Activated T-cell treated with anti-CD3 and anti-CD28 coated beads for 24 hours (primary cell): ENCODE measurements around the gene NAALAD2.
"Not testable (repeated sequence)": the region's sequence is repeated elsewhere in the genome, so short reads cannot be mapped to it uniquely, and the experiment has no call there.

Experiments used
- DNase-seq: peaks from one replicate; pipeline ENCODE4 v3.0.0-alpha.2; 2020; ENCODE audit warnings: low read depth

Gene NAALAD2

DNA sequence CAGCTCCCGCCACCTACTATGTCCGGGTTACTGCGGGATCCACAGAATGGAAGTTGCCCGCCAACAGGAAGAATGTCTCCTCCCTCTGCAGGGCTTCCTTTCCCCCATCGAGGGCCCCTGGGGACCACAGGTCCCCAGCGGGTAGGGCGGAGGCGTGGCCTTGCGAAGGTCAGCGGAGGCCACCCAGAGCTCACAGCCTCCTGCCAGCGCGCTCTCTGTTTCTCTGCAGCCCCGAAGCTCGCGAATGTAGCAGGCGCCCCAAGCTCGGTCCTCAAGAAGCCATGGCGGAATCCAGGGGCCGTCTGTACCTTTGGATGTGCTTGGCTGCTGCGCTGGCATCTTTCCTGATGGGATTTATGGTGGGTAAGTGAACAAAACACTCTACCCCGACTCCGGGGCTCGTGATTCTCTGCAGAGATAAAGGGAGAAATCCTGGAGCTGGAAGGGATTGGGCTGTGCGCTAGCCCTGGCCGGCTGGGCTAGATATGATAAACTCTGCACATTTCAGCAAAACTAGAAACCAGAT lies at the start of gene NAALAD2:
NAALAD2 (plus strand) TSS at position 186 of the 526 bp plus-strand sequence; CDS start at position 282, 96 bp downstream.
- DNase-seq, result no peak

DNA sequence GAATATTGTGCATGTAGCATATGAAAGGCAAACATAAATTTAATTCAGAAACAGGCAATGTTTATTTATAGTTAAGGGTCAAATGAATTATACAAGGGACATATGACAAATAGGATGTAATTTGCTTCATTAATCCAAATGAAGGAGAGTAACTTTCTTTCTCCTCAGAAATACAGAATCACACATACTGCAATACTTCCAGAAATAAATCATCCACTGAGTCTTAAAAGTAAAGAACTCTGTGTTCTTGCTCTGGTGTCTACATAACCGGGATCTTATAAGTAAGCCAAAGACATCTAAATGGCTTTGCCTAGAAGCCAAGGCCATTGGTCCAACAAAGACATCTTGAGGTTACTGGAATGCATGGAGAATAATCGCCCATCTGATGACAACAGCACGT lies 48.8 kb upstream of the NAALAD2 start, which contains the start of gene UBTFL1:
UBTFL1 (plus strand) TSS at position 301 of the 400 bp plus-strand sequence; CDS start at position 301, 0 bp downstream.
- DNase-seq, result not testable (repeated sequence)

DNA sequence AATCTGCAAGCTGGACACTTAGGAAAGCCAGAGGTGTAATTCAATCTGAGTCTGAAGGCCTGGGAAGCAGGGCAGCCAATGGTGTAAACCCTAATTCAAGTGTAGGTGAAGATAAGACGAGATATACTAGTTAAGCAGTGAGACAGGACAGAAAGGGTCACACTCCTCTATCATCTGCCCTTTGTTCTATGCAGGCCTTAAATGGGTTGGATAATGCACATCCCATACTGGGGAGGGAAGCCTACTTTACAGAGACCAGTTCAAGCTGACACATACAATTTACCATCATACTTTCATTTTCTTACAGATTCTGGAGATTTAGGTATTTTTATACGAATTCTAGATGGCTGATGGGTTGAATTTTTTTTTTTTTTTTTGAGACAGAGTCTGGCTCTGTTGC lies 45.7 kb upstream of the NAALAD2 start:
- not testable (repeated sequence) for DNase-seq

DNA sequence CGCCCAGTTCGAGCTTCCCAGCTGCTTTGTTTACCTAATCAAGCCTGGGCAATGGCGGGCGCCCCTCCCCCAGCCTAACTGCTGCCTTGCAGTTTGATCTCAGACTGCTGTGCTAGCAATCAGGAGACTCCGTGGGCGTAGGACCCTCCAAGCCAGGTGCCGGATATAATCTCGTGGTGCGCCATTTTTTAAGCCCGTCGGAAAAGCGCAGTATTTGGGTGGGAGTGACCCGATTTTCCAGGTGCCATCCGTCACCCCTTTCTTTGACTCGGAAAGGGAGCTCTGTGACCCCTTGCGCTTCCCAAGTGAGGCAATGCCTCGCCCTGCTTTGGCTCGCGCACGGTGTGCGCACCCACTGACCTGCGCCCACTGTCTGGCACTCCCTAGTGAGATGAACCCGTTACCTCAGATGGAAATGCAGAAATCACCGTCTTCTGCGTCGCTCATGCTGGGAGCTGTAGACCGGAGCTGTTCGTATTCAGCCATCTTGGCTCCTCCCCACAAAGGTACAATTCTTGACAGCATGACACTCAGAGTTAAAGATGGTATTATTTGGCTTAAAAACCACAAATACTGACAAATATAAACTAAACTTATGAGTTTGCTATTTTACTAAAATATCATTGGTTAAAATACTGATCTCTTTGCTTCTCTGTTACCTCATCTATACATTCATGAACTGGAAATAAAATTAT lies 39.1 kb upstream of the NAALAD2 start:
- DNase-seq, result not testable (repeated sequence)

DNA sequence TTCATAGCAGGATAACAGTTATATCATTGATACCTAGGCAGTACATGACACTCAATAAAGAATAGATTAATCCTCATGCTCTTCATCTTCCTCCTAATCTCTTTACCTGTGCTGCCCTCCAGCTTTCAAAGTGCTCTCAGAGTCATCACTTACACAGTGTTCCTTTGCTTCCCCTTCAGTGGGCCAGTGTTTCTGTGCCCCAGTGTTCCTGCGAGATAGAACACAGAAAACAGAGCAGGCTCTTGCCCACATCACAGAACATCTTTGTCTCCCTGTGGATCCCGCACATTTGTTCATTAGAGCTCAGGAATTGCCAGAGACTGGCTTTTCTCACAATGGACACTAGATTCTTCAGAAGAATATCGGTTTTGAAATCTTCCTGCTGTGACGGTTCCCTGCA lies 36.2 kb upstream of the NAALAD2 start:
- DNase-seq, result not testable (repeated sequence)

DNA sequence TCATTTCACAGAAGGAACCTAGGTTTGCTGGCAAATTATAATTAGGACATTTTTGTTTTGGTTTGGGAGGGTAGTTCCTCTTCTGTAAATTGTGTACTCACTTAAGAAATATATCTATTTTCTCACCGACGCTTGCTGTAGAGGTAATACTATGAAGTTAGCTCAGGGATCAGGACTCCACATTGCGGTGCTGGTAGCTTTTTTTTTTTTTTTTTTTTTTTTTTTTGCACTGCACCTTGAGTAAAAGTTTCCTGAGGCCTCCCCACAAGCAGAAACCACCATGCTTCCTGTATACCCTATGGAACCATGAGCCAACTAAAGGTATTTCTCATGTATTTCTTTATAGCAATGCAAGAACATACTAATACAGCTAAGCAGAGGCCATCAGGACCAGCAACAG lies 34.0 kb upstream of the NAALAD2 start:
- no peak for DNase-seq

DNA sequence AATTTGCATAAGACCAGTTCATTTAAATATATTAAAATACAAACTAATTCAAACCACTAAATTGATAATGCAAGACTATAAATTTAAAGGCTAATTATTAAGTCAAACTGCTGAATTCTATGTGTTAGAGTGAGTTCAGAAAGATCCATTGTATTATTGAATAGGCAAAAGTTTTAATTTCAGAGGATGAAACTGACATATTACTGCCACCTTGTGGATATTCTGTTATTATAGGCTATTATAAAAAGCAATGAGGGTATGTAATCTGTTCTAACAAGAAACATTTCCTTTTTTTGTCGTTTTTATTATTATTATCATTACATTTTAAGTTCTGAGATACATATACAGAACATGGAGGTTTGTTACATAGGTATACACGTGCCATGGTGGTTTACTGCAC lies 20.9 kb upstream of the NAALAD2 start:
- DNase-seq, result no peak

DNA sequence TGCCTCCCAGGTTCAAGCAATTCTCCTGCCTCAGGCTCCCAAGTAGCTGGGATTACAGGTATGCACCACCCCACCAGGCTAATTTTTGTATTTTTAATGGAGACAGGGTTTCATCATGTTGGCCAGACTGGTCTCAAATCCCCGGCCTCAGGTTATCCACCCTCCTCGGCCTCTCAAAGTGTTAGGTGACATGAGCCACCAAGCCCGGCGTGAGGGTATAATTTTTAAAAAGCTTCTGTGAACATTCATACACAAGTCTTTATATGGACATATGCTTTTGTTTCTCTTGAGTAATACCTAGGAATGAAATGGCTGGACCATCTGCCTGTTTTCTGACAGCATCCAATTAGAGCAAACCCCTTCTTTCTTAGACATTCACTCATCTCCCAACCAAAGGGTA lies 14.3 kb upstream of the NAALAD2 start:
- no peak for DNase-seq

DNA sequence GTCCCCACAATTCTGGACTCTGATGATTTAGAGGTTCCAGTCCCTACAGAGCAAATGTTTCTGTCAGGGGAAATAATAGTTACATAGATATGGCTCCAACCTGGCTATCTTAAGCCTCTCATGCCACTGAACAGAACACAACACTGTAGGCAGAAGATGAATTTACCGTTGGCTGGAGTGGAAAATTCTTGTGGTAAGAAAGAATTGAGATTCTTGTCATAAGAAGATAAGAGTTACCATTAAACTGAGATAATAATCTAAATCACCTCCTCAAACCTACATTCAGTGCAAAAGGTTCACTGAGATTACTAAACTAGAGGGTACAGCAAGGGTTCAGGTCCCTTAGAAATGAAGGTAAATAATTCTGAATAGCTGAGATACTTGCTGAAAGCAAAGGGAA lies 10.1 kb upstream of the NAALAD2 start:
- no peak for DNase-seq

DNA sequence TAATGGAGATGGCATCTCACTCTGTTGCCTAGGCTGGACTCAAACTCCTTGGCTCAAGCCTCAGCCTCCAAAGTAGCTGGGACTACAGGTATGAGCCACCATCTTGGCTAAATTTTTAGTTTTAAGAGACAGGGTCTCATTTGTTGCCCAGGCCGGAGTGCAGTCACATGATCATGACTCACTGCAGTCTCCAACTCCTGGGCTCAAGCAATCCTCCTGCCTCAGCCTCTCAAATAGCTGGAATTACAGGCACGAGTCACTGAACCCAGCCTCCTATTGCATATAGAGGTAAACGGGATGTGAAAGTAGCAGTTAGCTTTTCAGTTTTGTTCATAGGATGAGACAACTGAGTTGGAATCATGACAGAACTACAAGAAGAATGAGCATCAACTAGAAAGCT lies 9.5 kb upstream of the NAALAD2 start:
- DNase-seq, result no peak

DNA sequence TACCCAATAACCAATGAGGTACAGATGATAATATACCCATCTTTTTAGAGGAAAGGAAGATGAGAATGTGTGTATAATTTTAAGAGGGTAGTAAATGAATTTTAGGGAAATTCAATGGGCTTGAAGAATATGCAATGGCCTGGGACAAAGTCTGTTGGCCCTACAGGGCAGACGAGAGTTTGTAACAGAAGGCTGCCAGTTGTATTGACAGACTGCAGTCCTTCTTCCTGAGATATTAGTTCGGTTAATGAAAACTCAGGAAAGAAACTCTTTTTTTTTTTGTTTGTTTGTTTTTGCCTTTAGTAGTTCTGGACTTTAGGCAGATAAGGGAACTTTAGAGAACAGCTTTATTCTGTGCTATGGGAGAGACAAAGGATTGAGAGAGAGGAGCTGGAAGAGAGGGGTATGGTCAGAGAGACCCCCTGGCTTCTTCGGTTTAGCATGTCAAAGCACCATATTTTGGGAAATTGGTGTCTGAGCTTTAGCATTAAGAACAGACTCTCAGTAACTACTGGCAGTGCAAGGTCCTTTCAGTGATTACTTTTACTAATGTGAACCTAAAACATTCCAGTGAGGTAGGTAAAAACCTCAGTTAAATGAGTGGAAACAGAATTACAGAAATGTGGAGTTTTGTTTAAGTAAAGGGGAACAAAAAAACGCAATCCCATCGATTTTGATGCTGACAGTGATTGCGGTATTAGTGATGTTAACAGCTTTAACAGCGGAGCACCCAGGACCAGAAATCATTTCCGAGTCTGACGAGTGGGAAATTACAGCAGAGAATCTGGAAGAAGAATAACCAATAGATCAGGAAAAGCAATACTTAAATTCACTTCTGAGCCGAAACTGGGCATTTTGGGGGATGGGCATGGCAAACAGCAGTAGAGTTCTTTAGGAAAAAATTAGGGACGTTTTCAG lies 644 bp upstream of the NAALAD2 start:
- DNase-seq, result no peak

DNA sequence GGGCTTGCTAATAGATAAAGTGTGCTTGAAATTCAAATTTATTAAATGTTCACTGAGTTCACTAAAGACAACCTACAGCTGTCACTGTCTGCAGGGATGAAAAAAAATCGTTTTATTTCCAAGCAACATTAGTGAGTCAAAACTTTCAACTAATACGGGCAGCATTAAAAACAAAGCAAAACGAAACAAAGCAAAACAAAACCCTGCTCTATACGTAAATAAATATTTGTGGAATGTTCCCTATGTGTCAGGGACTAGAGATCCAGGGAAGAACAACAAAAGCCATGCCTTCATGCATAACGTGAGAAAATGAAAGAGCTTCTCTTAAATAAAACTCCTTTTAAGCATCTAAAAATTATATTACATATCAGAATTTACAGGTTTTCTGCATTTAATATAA lies 553 bp downstream of the NAALAD2 start:
- no peak for DNase-seq

DNA sequence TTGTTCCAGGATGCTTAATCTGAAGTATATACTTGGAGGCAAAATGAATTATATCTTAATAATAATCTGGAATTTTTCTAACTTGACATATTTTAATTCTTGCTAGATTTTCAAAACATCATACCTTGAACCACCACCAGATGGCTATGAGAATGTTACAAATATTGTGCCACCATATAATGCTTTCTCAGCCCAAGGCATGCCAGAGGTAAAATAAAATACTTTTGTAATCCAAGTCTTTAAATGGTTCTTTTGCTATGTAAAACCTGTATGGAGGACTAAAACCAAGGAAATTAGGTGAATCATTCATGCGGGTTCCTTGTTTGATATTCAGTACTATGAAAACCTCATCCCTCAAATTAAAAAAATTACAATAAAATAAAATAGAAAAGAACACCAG lies 14.4 kb downstream of the NAALAD2 start:
- DNase-seq, result no peak

DNA sequence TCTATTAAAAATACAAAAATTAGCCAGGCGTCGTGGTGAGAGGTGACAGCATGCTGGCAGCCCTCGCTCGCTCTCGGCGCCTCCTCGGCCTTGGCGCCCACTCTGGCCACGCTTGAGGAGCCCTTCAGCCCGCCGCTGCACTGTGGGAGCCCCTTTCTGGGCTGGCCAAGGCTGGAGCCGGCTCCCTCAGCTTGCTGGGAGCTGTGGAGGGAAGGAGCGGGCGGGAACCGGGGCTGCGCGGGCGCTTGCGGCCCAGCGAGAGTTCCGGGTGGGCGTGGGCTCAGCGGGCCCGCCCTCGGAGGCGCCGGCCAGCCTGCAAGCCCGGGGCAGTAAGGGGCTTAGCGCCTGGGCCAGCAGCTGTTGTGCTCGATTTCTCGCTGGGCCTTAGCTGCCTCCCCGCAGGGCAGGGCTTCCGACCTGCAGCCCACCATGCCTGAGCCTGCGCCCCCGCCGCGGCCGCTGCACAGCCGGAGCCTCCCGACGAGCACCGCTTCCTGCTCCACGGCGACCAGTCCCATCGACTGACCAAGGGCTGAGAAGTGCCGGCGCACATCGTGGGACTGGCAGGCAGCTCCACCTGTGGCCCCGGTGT lies 32.6 kb downstream of the NAALAD2 start:
- DNase-seq, result not testable (repeated sequence)

DNA sequence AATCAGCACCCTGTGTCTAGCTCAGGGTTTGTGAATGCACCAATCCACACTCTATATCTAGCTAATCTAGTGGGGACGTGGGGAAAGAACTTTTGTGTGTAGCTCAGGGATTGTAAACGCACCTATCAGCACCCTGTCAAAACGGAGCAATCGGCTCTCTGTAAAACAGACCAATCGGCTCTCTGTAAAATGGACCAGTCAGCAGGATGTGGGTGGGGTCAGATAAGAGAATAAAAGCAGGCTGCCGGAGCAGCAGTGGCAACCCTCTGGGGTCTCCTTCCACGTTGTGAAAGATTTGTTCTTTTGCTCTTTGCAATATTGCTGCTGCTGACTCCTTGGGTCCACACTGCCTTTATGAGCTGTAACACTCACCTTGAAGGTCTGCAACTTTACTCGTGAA lies 33.2 kb downstream of the NAALAD2 start:
- not testable (repeated sequence) for DNase-seq

DNA sequence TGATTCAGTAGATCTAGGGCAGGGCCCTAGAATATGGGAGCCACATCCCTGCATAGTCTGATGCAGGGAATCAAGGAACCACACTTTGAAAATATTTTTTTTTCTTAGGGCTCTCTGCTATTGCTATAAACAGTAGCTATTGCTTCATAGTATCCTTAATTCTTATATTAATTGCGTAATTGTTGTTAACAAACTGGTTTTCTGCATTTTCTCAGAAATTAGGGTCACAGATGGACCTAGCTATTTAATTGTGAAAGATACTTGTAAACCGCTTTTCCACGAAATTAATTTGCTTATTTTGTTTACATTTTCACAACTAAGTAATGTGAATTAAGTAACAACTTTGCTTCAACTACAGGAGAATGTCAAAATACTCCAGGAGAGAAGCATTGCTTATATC lies 34.1 kb downstream of the NAALAD2 start:
- DNase-seq, result no peak

DNA sequence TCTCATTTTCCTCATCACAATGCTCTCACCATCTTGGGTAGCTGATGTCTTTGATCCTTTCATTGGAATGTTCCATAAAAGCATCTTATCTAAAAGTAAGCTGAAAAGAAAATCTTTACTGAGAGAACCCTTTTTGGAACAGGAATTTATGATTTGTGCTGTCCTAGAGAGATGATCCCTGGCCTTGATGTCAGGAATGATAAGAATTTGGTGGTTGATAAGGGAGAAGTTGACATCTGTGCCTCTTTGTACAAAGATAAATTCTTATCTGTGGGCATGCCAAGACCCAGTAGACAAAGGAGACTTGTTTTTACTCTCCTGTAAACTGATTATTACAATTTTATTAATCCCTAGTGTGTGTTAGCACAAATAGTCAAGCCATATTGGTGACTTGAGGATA lies 36.9 kb downstream of the NAALAD2 start:
- DNase-seq, result no peak

DNA sequence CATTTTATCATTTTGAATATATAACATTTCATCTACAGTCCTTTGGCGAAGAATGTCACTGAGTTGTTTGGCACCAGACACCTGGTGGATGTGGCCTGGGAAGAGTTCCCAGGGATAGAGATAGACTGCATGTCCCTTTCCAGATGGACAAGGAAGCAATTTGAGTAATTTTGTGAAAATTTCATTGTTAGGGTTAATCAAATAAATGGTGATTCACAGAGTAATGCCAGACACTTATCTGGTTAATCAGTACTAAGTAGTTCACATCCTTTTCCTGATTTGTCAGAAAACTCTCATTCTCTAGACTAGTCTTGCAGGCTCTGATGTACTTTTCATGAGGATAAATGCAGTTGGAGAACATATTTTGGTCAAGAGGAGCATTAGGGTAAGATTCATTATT lies 41.6 kb downstream of the NAALAD2 start:
- DNase-seq, result no peak

DNA sequence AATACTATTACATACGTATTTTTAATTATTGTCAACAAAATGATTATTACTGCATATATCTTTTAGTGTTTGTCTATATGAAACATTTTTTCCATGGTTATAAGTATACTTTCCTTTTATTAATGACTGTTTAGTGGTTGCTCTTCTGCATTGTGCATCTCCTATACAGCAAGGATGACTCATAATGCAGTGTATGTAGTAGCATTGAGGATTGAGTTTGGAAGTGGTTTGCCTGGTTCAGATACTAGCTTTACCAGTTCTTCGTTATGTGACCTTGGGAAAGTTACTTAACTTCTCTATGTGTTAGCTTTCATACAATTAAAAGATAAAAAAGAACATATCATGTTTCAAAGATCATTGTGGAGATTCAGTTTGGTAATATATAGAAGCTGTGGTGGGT lies 44.3 kb downstream of the NAALAD2 start:
- no peak for DNase-seq

DNA sequence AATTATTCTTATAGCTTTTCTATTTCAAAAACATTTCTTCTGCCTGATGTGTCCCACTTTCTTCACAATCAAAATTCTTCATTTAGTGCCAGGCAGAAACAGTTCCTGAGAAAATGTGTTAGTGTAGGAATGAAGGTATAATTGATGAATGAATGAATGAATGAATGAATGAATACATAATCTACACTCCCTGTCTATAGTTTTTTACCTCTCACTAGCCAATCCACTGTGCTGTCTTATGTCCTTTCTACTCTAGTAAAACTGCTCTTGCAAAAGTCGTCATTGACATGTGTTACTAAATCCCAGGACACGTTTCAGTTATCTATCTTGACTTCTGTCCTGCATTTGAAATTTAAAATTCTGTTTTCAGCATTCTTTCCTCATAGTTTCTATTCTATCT lies 45.5 kb downstream of the NAALAD2 start:
- no peak for DNase-seq

DNA sequence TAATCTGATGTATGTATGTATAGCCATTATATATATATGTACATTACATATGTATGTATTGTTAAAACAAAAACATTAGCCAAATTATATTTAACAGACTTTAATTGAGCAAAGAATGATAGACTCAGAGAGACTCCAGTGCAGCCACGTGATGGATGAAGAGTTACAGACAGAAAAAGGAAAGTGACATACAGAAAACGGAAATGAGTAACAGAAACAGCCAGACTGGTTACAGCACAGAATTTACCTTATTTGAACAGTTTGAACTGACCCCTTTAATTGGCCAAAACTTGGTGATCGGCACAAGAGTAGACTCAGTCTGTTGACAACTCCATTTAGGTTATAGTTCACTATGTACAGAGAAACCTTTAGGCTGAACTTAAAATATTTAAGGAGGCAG lies 53.4 kb downstream of the NAALAD2 start:
- no peak for DNase-seq

DNA sequence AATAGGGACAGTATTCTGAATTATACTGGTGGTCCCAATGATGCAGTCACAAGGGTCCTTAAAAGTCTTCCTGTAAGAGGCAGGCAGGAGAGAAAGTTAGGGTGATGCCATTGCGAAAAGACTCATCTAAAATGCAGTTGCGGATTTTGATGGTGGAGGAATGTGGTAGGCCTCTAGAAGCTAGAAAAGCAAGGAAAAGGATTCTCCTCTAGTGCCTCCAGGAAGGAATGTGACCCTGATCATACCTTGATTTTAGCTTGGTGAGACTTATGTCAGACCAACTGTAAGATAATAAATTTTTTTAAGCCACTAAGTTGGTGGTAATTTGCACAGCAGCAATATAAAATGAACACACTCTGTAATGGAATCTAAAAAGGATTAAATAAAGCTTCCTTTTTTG lies 54.5 kb downstream of the NAALAD2 start:
- DNase-seq, result no peak
